B cell (primary cell): ENCODE results near the gene GULP1. TPM values are rescaled to one million over a fixed set of nuclear protein-coding genes. Genes with fewer than 3 reads are reported as not detected.

ENCODE experiments used
- ATAC-seq: fragments of 200-7000 bp; cut with Tn5 transposase; one replicate; pipeline ENCODE4 v1.10.0; 2021; ENCODE audit warnings: low read depth, mild to moderate bottlenecking, moderate number of reproducible peaks, moderate library complexity
- CTCF ChIA-PET: fragments of 350-600 bp; sonication (Branson Sonifier 250); formaldehyde crosslinking; loops from one replicate; lab custom pipeline; 2021; ENCODE audit warnings: antibody characterized with exemption, inconsistent platforms; lab: Charles Lee
- POLR2A ChIA-PET: fragments of 350-600 bp; sonication (Branson Sonifier 250); formaldehyde crosslinking; loops from one replicate; lab custom pipeline; 2021; ENCODE audit warnings: antibody characterized with exemption; lab: Charles Lee
- DNase-seq: peaks from one replicate; pipeline ENCODE4 v3.0.0; 2013
- H2AFZ ChIP-seq: 2 replicates; pipeline ENCODE4 v1.6.1; 2012; ENCODE audit warnings: mild to moderate bottlenecking, low read depth, low read length; ENCODE audit not compliant: insufficient read depth, poor library complexity, severe bottlenecking
- H3K27ac ChIP-seq, 2 donors: 1 replicate in 1 of 2; 2 replicates in 1 of 2; pipeline ENCODE4 v1.5.1; 2012 to 2013; ENCODE audit warnings: low read length in 2 of 2, mild to moderate bottlenecking in 2 of 2, moderate library complexity in 1 of 2
- H3K27me3 ChIP-seq, 4 experiments: fragments of 200-600 bp in 1 of 4; sonication (generic) in 1 of 4; replicated peaks in 1 of 4; 1 replicate in 2 of 4; 2 replicates in 2 of 4; pipeline versions ENCODE4 v1.6.1 to v1.7.0; 2013 to 2016; ENCODE audit warnings: low read length in 3 of 4, mild to moderate bottlenecking in 2 of 4, mixed read lengths in 1 of 4, moderate library complexity in 1 of 4; ENCODE audit not compliant: insufficient read depth in 4 of 4, control insufficient read depth in 3 of 4; ENCODE audit errors: control extremely low read depth in 1 of 4
- H3K36me3 ChIP-seq, 2 experiments: replicated peaks in 1 of 2; 1 replicate in 1 of 2; 2 replicates in 1 of 2; pipeline versions ENCODE4 v1.6.1 to v1.7.1; 2013; ENCODE audit warnings: low read length in 1 of 2; ENCODE audit not compliant: insufficient read depth in 2 of 2, control insufficient read depth in 1 of 2; ENCODE audit errors: control extremely low read depth in 1 of 2, extremely low read depth in 1 of 2
- H3K4me1 ChIP-seq, 2 donors: fragments of 200-600 bp in 1 of 2; sonication (generic) in 1 of 2; 1 replicate in 1 of 2; 2 replicates in 1 of 2; pipeline versions ENCODE4 v1.5.1 to v1.6.1; 2013 to 2017; ENCODE audit warnings: low read length in 2 of 2; ENCODE audit not compliant: control insufficient read depth in 2 of 2, insufficient read depth in 2 of 2
- H3K4me2 ChIP-seq: replicated peaks from 2 replicates; pipeline ENCODE3; 2012; ENCODE audit warnings: mild to moderate bottlenecking, low read depth, low read length; ENCODE audit not compliant: poor library complexity, severe bottlenecking
- H3K4me3 ChIP-seq, 5 experiments: fragments of 200-600 bp in 1 of 5; sonication (generic) in 1 of 5; 1 replicate in 3 of 5; 2 replicates in 2 of 5; pipeline versions ENCODE4 v1.5.1 to v1.7.0; 2011 to 2016; ENCODE audit warnings: low read length in 4 of 5, mild to moderate bottlenecking in 4 of 5, low read depth in 2 of 5, control low read depth in 1 of 5, moderate library complexity in 1 of 5; ENCODE audit not compliant: insufficient read depth in 1 of 5; ENCODE audit errors: control extremely low read depth in 1 of 5, extremely low read depth in 1 of 5
- H3K79me2 ChIP-seq: fragments of 200-600 bp; sonication (generic); one replicate; pipeline ENCODE4 v1.6.0; 2016; ENCODE audit warnings: low read length; ENCODE audit not compliant: control insufficient read depth, insufficient read depth
- H3K9ac ChIP-seq: fragments of 200-600 bp; sonication (generic); 2 replicates; pipeline ENCODE4 v1.6.1; 2017; ENCODE audit warnings: mild to moderate bottlenecking, low read length, moderate library complexity
- H3K9me3 ChIP-seq, 3 donors: one replicate each; pipeline versions ENCODE4 v1.6.1 to v1.7.1; 2013; ENCODE audit warnings: low read length in 2 of 3; ENCODE audit not compliant: control insufficient read depth in 2 of 3, insufficient read depth in 1 of 3; ENCODE audit errors: control extremely low read depth in 1 of 3
- H4K20me1 ChIP-seq: 2 replicates; pipeline ENCODE4 v1.6.0; 2012; ENCODE audit warnings: mild to moderate bottlenecking, low read length; ENCODE audit not compliant: insufficient read depth, control insufficient read depth, poor library complexity, severe bottlenecking
- H3K27ac Mint-ChIP-seq: one replicate; pipeline ENCODE4 v1.8.0; 2021; ENCODE audit warnings: mixed read lengths
- H3K27me3 Mint-ChIP-seq: one replicate; pipeline ENCODE4 v1.8.0; 2021; ENCODE audit warnings: mixed read lengths
- H3K4me1 Mint-ChIP-seq: one replicate; pipeline ENCODE4 v1.8.0; 2021; ENCODE audit warnings: mixed read lengths
- H3K4me3 Mint-ChIP-seq: one replicate; pipeline ENCODE4 v1.8.0; 2021; ENCODE audit warnings: mixed read lengths
- H3K9me3 Mint-ChIP-seq: one replicate; pipeline ENCODE4 v1.8.0; 2022; ENCODE audit warnings: mixed read lengths; ENCODE audit not compliant: insufficient read depth
- CTCF ChIP-seq: fragments of 200-600 bp; IDR thresholded peaks from one replicate; pipeline ENCODE4 v1.8.0; 2022; ENCODE audit warnings: antibody characterized with exemption, mild to moderate bottlenecking
- EZH2 ChIP-seq: IDR thresholded peaks from 2 replicates; pipeline ENCODE4 v1.6.1; 2012; ENCODE audit warnings: borderline replicate concordance, low read depth, mild to moderate bottlenecking, moderate library complexity, low read length; ENCODE audit not compliant: insufficient read depth, poor library complexity, severe bottlenecking
- WGBS: methylation state at CpG from one replicate; pipeline ENCODE4 v1.1.5; 2013; ENCODE audit warnings: missing lambda C conversion rate; ENCODE audit not compliant: insufficient coverage; 5-methylcytosine and 5-hydroxymethylcytosine counted together
- intact Hi-C: fragments of 100-400 bp; cut with micrococcal nuclease; formaldehyde crosslinking; loops from one replicate; pipeline ENCODE4 v1.10.0; 2022
- polyA plus RNA-seq: library from polyadenylated mRNA; depleted of rRNA; stranded (reverse); fragments of >200 nt; gene quantifications from 2 replicates; pipeline ENCODE4 v1.2.3, GENCODE V29; 2012
- total RNA-seq, 2 donors: library from RNA; stranded (reverse); fragments of 120-200 nt in 1 of 2; gene quantifications; 1 replicate in 1 of 2; 2 replicates in 1 of 2; pipeline versions ENCODE4 v1.2.3 to v1.2.4, GENCODE V29; 2013 to 2022

GULP1 gene
- total and polyA plus RNA-seq, 2 donors (not counting 1 experiment from before 2014, with no cell fraction given), result not detected

DNA sequence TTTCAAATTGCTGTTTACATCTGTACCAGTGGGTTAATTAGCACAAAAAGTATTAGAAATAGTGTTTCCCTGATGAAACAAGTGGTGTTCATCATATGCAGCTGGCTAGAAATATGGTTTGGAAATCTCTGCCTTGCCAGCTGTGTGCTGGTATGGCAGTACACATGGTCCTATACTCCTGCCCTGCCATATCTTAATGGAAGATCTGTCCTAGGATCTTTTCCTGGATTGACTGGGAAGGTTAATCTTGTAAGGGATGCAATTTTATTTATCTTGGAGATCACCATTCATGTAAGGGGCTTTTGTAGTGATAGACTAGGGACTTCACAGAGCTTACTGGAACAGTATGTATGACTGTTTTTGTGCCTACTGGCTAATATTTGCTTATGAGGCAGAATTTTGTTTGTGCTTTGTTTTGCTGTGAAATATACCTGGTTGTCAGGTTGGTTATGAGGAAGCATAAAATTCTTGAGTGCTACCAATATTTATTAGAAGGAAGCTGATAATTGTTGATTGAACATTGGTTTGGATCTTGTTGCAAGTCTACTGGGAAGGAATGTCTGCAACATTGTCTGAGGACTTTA, 73.5 kb downstream of the GULP1 start:
- Histone ChIP-seq H4K20me1 (no peaks in the 10 kb centered on the region), H3K27ac (no peak overlapping the region), H3K79me2 (no peaks in the 10 kb centered on the region), H3K4me3 (no peak overlapping the region), H3K4me1 (no peaks in the 10 kb centered on the region), H3K4me2 (no peak overlapping the region), H3K9me3 (no peaks in the 10 kb centered on the region), H3K27me3 (no peaks in the 10 kb centered on the region), H3K9ac (no peak overlapping the region), H3K36me3 (no peaks in the 10 kb centered on the region), H2AFZ (no peak overlapping the region)
- H3K4me3 Mint-ChIP-seq, result no peak overlapping the region
- ATAC-seq (no peak), DNase-seq (no peak)
- CTCF ChIA-PET, result no interaction called here
- H3K27me3 Mint-ChIP-seq, result no peaks in the 10 kb centered on the region
- intact Hi-C loops, result no loop called here
- no peaks in the 10 kb centered on the region for H3K9me3 Mint-ChIP-seq
- TF ChIP-seq CTCF (no peak), EZH2 (no peak)
- H3K27ac Mint-ChIP-seq, result no peak overlapping the region
- POLR2A ChIA-PET, result no interaction called here
- H3K4me1 Mint-ChIP-seq, result no peaks in the 10 kb centered on the region

- H3K4me2 ChIP-seq, result no peak overlapping the region
- no peaks in the 10 kb centered on the region for H3K36me3 ChIP-seq
- POLR2A ChIA-PET, result no interaction called here
- no peaks in the 10 kb centered on the region for H3K4me1 ChIP-seq
- H3K27me3 ChIP-seq, result no peaks in the 10 kb centered on the region
- DNase-seq, result no peak
- H3K4me3 Mint-ChIP-seq, result no peak overlapping the region
- TF ChIP-seq CTCF (no peak), EZH2 (no peak)
- intact Hi-C loops, result no loop called here
- CTCF ChIA-PET, result no interaction called here
- no peaks in the 10 kb centered on the region for H4K20me1 ChIP-seq
- H2AFZ ChIP-seq, result no peak overlapping the region
- H3K9me3 ChIP-seq, result no peaks in the 10 kb centered on the region
- H3K79me2 ChIP-seq, result no peaks in the 10 kb centered on the region
- no peaks in the 10 kb centered on the region for H3K9me3 Mint-ChIP-seq
- ATAC-seq, result no peak
- H3K4me3 ChIP-seq, result no peak overlapping the region
- no peak overlapping the region for H3K9ac ChIP-seq
- H3K27ac Mint-ChIP-seq, result no peak overlapping the region
- WGBS, result 81% methylated on average over 2 of the region's 3 CpGs
- no peaks in the 10 kb centered on the region for H3K4me1 Mint-ChIP-seq
- no peak overlapping the region for H3K27ac ChIP-seq
- no peaks in the 10 kb centered on the region for H3K27me3 Mint-ChIP-seq
These were observed 75.5 kb downstream of the GULP1 start for GRCh38 chr2:188367164-188367563.
